Measurements from ENCODE around the gene TMEM179. TPM values are rescaled to one million over a fixed set of nuclear protein-coding genes. Genes with fewer than 3 reads are reported as not detected.
A peak's percentile ranks its signal among the peaks of the same experiment; 100 is the strongest.

Gene TMEM179
- total and polyA plus RNA-seq, 3 donors from 2014 or later: 4.9 to 12.1 (median 9.8) TPM

DNA sequence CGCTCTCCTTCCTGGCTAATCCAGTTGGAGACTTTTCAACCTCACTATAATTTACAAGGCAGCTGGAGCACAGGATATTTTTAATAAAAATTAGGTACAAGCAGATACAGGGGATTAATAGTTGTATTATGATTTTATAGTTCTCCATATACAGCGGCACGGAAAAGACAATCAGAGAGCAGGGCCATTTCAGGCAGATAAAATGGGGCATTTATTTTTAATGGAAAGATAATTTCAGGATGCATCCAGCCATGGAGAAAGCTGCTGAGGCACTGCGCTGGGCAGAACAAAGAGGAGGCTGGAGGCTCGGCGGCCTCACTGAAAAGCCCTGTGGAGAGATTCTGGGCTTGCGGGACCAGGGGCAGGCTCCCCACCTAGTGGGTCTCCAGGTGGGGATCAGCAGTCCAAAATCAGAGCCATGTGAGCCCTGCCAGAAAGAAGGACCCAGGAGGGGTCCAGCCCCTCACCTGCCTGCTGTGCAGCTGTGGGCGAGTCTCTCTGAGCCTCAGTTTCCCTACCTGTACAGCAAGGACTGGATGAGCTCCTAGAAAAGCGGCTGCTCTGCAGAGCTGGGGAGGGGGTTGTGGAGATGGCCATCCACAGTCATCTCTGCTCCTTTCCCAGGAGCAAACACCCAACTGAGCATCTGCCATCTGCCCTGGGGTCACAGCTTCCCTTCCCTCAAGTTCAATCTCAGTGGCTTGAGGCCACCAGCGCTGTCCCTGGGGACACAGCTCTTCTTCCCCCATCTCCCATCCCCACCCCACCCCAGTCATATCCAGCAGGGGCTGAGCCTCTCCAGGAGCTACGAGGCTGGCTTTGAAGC lies 48.9 kb downstream of the TMEM179 start:
- Histone ChIP-seq H3K9me3 (no peaks in the 10 kb centered on the region), H3K27ac (no peak overlapping the region), H3K4me3 (no peak overlapping the region), H3K27me3 (no peaks in the 10 kb centered on the region), H3K4me1 (no peaks in the 10 kb centered on the region), H3K36me3 (ENCODE audit: low read depth, missing control alignments) (no peaks in the 10 kb centered on the region)
- WGBS, 2 donors: 81% methylated on average over 10 to 11 of the region's 11 CpGs
- no peak for DNase-seq
- TF ChIP-seq, protein P1, sequence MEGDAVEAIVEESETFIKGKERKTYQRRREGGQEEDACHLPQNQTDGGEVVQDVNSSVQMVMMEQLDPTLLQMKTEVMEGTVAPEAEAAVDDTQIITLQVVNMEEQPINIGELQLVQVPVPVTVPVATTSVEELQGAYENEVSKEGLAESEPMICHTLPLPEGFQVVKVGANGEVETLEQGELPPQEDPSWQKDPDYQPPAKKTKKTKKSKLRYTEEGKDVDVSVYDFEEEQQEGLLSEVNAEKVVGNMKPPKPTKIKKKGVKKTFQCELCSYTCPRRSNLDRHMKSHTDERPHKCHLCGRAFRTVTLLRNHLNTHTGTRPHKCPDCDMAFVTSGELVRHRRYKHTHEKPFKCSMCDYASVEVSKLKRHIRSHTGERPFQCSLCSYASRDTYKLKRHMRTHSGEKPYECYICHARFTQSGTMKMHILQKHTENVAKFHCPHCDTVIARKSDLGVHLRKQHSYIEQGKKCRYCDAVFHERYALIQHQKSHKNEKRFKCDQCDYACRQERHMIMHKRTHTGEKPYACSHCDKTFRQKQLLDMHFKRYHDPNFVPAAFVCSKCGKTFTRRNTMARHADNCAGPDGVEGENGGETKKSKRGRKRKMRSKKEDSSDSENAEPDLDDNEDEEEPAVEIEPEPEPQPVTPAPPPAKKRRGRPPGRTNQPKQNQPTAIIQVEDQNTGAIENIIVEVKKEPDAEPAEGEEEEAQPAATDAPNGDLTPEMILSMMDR (IDR thresholded peaks at IDR 0.05): no peak
- no peak for TF ChIP-seq POLR2A (IDR thresholded peaks at IDR 0.05)
- intact Hi-C loops (cut with DNase I; ENCODE audit: low total_unique reads): no loop called here

DNA sequence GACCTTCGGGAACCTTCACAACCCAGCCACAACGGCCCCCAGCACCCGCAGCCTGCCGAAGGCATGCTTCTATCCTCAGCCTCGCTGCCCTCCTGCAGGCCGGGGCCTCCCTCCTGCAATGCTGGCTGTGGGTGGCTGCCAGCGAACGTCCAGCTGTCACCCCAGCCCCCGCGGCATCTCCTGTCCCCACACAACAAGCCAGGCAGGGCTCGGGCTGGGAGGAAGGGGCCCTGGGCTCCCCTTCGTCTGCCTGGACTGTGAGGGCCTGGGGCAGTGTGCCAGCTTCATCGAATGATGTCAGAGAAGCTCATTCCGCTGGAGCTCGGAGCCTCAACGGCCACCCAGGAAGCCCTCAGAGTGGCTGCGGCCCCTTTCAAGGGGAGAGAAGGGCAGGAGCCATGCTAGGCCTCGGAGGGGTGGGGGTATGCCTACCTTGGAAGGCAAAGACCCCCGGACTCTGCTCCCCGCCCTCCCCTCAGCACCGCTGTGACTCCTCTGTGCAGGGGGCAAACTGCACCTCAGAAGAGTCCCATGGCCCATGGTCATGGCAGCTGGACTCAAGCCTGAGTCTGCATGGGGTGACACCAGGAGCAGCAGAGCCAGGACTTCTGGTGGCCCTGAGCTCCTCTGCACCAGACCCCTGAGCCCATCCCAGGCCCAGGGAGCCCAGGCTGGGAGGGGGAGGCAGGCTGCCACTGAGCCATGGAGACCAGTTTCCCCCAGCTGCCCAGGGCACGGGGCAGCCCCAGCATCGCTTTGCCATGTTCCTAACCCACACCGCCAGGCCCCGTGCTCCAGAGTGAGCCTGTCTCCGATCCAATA lies 49.8 kb downstream of the TMEM179 start:
- DNase-seq: peak; percentile 41
- Histone ChIP-seq H3K27ac (no peak overlapping the region), H3K9me3 (no peaks in the 10 kb centered on the region), H3K4me3 (no peak overlapping the region), H3K27me3 (no peaks in the 10 kb centered on the region), H3K36me3 (ENCODE audit: low read depth, missing control alignments) (no peaks in the 10 kb centered on the region), H3K4me1 (no peaks in the 10 kb centered on the region)
- TF ChIP-seq, protein P1 (IDR thresholded peaks at IDR 0.05): no peak
- no peak for TF ChIP-seq POLR2A (IDR thresholded peaks at IDR 0.05)
- 48 to 82% methylated on average over 8 to 26 of the region's 26 CpGs for WGBS, 2 donors
- intact Hi-C loops (cut with DNase I; ENCODE audit: low total_unique reads): no loop called here

DNA sequence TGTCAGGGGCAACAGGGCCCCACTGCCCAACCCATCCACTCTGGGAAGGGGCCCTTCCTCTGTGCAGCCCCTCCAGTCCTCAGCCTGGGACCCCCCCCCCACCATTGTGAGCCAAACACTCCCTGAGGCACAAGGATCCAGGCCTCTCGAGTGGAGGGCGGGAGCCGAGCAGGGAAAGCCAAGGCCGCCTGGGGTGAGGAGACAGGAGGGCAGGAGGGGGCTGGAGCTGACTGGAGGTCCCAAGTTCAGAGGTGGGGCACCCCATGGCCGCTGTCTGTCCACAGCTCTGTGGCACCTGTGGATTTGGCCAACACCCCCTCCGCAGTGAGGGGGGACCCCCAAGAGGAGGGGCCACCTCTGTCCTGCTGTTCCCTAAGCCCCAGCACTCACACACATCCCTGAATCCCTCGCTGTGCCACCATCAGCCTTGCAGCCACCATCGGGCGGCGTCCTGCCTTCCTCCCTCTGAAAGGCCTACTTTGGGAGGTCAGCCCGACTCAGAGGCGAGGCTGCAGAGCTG lies 50.4 kb downstream of the TMEM179 start:
- TF ChIP-seq POLR2A (IDR thresholded peaks at IDR 0.05): no peak
- TF ChIP-seq, protein P1 (IDR thresholded peaks at IDR 0.05): no peak
- no peaks in the 10 kb centered on the region for H3K4me1 ChIP-seq
- intact Hi-C loops (cut with DNase I; ENCODE audit: low total_unique reads): no loop called here
- WGBS, 2 donors: 80 to 82% methylated on average over 2 to 11 of the region's 12 CpGs
- H3K4me3 ChIP-seq: no peak overlapping the region
- H3K27me3 ChIP-seq: no peaks in the 10 kb centered on the region
- H3K9me3 ChIP-seq: no peaks in the 10 kb centered on the region
- no peak for DNase-seq
- H3K27ac ChIP-seq: no peak overlapping the region
- H3K36me3 ChIP-seq (ENCODE audit: low read depth, missing control alignments): no peaks in the 10 kb centered on the region

- H3K4me3 ChIP-seq: no peak overlapping the region
These were observed 51.1 kb downstream of the TMEM179 start for GRCh38 chr14:104553166-104554087.

More at GRCh38 chr14:104553166-104554087, 51.1 kb downstream of the TMEM179 start:
- intact Hi-C loops (cut with DNase I; ENCODE audit: low total_unique reads): no loop called here
- Histone ChIP-seq H3K9me3 (no peaks in the 10 kb centered on the region), H3K27ac (no peak overlapping the region), H3K27me3 (no peaks in the 10 kb centered on the region), H3K36me3 (ENCODE audit: low read depth, missing control alignments) (no peaks in the 10 kb centered on the region), H3K4me1 (no peaks in the 10 kb centered on the region)
- no peak for DNase-seq
- WGBS, 2 donors: 89 to 92% methylated on average over 19 to 30 of the region's 30 CpGs
- TF ChIP-seq, protein P1 (IDR thresholded peaks at IDR 0.05): no peak
- TF ChIP-seq POLR2A (IDR thresholded peaks at IDR 0.05): no peak
